ENCODE measurements around the gene OVOL2. TPM values are rescaled to one million over a fixed set of nuclear protein-coding genes. Genes with fewer than 3 reads are reported as not detected.

Gene OVOL2
- total RNA-seq, 6 donors from 2014 or later, result 6.6 to 36.7 (median 19.2) TPM

GRCh38 chr20:18057994-18058349 is 256 bp upstream of the OVOL2 start:
- Histone ChIP-seq H3K36me3 (no peaks in the 10 kb centered on the region), H3K4me3 (peak overlapping the region in 3 of 4 donors; percentile 50 to 60 (median 53)), H3K27me3 (peaks cover 0 to 33% (median 14%) of the 10 kb centered on the region in 4 donors), H3K27ac (peak overlapping the region; percentile 27 to 84 (median 76)), H3K9me3 (no peaks in the 10 kb centered on the region), H3K4me1 (peaks cover 23 to 55% (median 31%) of the 10 kb centered on the region in 4 donors)
- 4 to 5% methylated on average over 14 of the region's 14 CpGs for WGBS, 2 donors
- peak; percentile 19 to 42 for ATAC-seq (ENCODE audit: low FRiP score in 2 of 2)
- DNase-seq, result no peak
- TF ChIP-seq EP300 (IDR thresholded peaks at IDR 0.05) (no peak), POLR2A (IDR thresholded peaks at IDR 0.05) (no peak), CTCF (IDR thresholded peaks at IDR 0.05) (no peak), POLR2AphosphoS5 (IDR thresholded peaks at IDR 0.05) (no peak)

GRCh38 chr20:18056174-18057100 is 1.3 kb downstream of the OVOL2 start:
- TF ChIP-seq POLR2AphosphoS5 (IDR thresholded peaks at IDR 0.05), result no peak
- peak in 1 of 4 donors; percentile 41 for TF ChIP-seq POLR2A (IDR thresholded peaks at IDR 0.05)
- DNase-seq (peak; percentile 39 to 89), ATAC-seq (ENCODE audit: low FRiP score in 2 of 2) (peak; percentile 2 to 34)
- peaks cover 0 to 33% (median 14%) of the 10 kb centered on the region in 4 donors for H3K27me3 ChIP-seq
- H3K4me3 ChIP-seq, result peak overlapping the region; percentile 41 to 60 (median 52)
- peaks cover 23 to 55% (median 31%) of the 10 kb centered on the region in 4 donors for H3K4me1 ChIP-seq
- peak overlapping the region; percentile 61 to 84 (median 76) for H3K27ac ChIP-seq
- no peaks in the 10 kb centered on the region for H3K36me3 ChIP-seq
- WGBS, 2 donors, result 10% methylated on average over 12 of the region's 103 CpGs; no CpG with 5 or more reads in 1 of the 2 donors
- H3K9me3 ChIP-seq, result no peaks in the 10 kb centered on the region

GRCh38 chr20:18055261-18055660 is 2.5 kb downstream of the OVOL2 start:
- 21 to 28% methylated on average over 11 of the region's 11 CpGs for WGBS, 2 donors
- H3K4me1 ChIP-seq, result peaks cover 23 to 55% (median 31%) of the 10 kb centered on the region in 4 donors
- TF ChIP-seq CTCF (IDR thresholded peaks at IDR 0.05) (no peak), POLR2A (IDR thresholded peaks at IDR 0.05) (no peak), EP300 (IDR thresholded peaks at IDR 0.05) (no peak), POLR2AphosphoS5 (IDR thresholded peaks at IDR 0.05) (no peak)
- H3K27ac ChIP-seq, result no peak overlapping the region
- DNase-seq (no peak), ATAC-seq (ENCODE audit: low FRiP score in 2 of 2) (no peak)
- H3K27me3 ChIP-seq, result peaks cover 0 to 33% (median 14%) of the 10 kb centered on the region in 4 donors
- H3K36me3 ChIP-seq, result no peaks in the 10 kb centered on the region
- no peak overlapping the region for H3K4me3 ChIP-seq
- H3K9me3 ChIP-seq, result no peaks in the 10 kb centered on the region

GRCh38 chr20:18052856-18053255 is 4.9 kb downstream of the OVOL2 start:
- H3K27ac ChIP-seq, result no peak overlapping the region

More at GRCh38 chr20:18052856-18053255, 4.9 kb downstream of the OVOL2 start:
- DNase-seq (no peak), ATAC-seq (ENCODE audit: low FRiP score in 2 of 2) (no peak)
- Histone ChIP-seq H3K36me3 (no peaks in the 10 kb centered on the region), H3K4me3 (no peak overlapping the region), H3K27me3 (peaks cover 0 to 23% (median 13%) of the 10 kb centered on the region in 4 donors), H3K9me3 (no peaks in the 10 kb centered on the region), H3K4me1 (peaks cover 18 to 40% (median 23%) of the 10 kb centered on the region in 4 donors)
- WGBS, 2 donors, result 81 to 83% methylated on average over 4 of the region's 4 CpGs
- TF ChIP-seq CTCF (IDR thresholded peaks at IDR 0.05), result no peak
- TF ChIP-seq POLR2A (IDR thresholded peaks at IDR 0.05), result no peak
- no peak for TF ChIP-seq POLR2AphosphoS5 (IDR thresholded peaks at IDR 0.05)
- no peak for TF ChIP-seq EP300 (IDR thresholded peaks at IDR 0.05)

Measured in upper lobe of left lung (tissue), 6 donors.